Peyer's patch (tissue), 4 donors: ENCODE results near the gene GAS7. TPM values are rescaled to one million over a fixed set of nuclear protein-coding genes. Genes with fewer than 3 reads are reported as not detected.

Experiments used
- DNase-seq, 3 donors: peaks; one replicate each; pipeline ENCODE4 v3.0.0-alpha.2; 2017 to 2019
- H3K27ac ChIP-seq, 4 donors: fragments of 200-600 bp; sonication (generic); one replicate each; pipeline ENCODE4 v1.5.1; 2016 to 2019
- H3K27me3 ChIP-seq, 2 donors: fragments of 200-600 bp; sonication (generic); one replicate each; pipeline ENCODE4 v1.5.1; 2019
- H3K36me3 ChIP-seq, 3 donors: fragments of 200-600 bp; sonication (generic); one replicate each; pipeline ENCODE4 v1.5.1; 2016 to 2019
- H3K4me1 ChIP-seq, 4 donors: fragments of 200-600 bp; sonication (generic); one replicate each; pipeline ENCODE4 v1.5.1; 2016 to 2019
- H3K4me3 ChIP-seq, 4 donors: fragments of 200-600 bp; sonication (generic); 1 replicate in 3 of 4; 2 replicates in 1 of 4; pipeline ENCODE4 v1.5.1; 2016 to 2019; ENCODE audit warnings: mild to moderate bottlenecking in 1 of 4
- H3K9me3 ChIP-seq, 4 donors: fragments of 200-600 bp; sonication (generic); one replicate each; pipeline ENCODE4 v1.5.1; 2016 to 2019; ENCODE audit warnings: mild to moderate bottlenecking in 1 of 4
- POLR2A ChIP-seq, 2 donors: fragments of 450-650 bp; IDR thresholded peaks; one replicate each; pipeline ENCODE4 v1.5.1; 2017; ENCODE audit warnings: antibody characterized with exemption in 2 of 2, mild to moderate bottlenecking in 2 of 2, moderate library complexity in 2 of 2
- total RNA-seq, 4 donors: library from RNA; depleted of rRNA; stranded (reverse); fragments of >200 nt; gene quantifications; one replicate each; pipeline ENCODE4 v1.1.0, GENCODE V29; 2016
- TF ChIP-seq, protein P1 (sequence below), 6 experiments: fragments of 450-650 bp in 4 of 6; fragments of 200-600 bp in 2 of 6; sonication (generic) in 1 of 6; IDR thresholded peaks; one replicate each; pipeline ENCODE4 v1.5.1; 2017 to 2019; ENCODE audit warnings: antibody characterized with exemption in 6 of 6, mild to moderate bottlenecking in 3 of 6, moderate library complexity in 1 of 6

Gene GAS7
- total RNA-seq, 4 donors from 2014 or later = 6.8 to 104 (median 27.6) TPM

DNA sequence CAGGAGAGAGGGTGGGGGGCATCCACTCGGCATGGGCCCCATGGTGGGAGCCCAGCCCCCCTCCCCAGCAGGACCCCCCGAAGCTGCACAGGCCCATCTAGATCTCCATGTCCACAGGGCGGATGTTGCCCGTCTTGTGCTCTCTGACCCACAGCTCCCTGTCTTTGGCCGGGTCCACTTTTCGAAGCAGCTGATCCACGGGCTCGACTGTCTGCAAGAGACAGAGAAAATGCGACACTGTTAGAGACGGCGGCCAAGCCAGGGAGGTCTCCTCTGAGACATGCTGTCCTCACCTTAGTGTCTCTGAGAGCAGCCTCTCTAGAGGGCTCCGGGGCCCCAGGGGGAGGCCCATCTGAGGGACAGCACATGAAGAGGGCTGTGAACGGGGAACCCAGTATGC, 281.3 kb downstream of the GAS7 start:
- DNase-seq = no peak
- TF ChIP-seq, protein P1, sequence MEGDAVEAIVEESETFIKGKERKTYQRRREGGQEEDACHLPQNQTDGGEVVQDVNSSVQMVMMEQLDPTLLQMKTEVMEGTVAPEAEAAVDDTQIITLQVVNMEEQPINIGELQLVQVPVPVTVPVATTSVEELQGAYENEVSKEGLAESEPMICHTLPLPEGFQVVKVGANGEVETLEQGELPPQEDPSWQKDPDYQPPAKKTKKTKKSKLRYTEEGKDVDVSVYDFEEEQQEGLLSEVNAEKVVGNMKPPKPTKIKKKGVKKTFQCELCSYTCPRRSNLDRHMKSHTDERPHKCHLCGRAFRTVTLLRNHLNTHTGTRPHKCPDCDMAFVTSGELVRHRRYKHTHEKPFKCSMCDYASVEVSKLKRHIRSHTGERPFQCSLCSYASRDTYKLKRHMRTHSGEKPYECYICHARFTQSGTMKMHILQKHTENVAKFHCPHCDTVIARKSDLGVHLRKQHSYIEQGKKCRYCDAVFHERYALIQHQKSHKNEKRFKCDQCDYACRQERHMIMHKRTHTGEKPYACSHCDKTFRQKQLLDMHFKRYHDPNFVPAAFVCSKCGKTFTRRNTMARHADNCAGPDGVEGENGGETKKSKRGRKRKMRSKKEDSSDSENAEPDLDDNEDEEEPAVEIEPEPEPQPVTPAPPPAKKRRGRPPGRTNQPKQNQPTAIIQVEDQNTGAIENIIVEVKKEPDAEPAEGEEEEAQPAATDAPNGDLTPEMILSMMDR (IDR thresholded peaks at IDR 0.05) = no peak
- no peak for TF ChIP-seq POLR2A (IDR thresholded peaks at IDR 0.05)
- H3K4me3 ChIP-seq = no peak overlapping the region
- no peaks in the 10 kb centered on the region for H3K27me3 ChIP-seq
- peaks cover 0 to 7% (median 0%) of the 10 kb centered on the region in 3 donors for H3K36me3 ChIP-seq
- H3K27ac ChIP-seq = no peak overlapping the region
- H3K4me1 ChIP-seq = no peaks in the 10 kb centered on the region
- no peaks in the 10 kb centered on the region for H3K9me3 ChIP-seq

DNA sequence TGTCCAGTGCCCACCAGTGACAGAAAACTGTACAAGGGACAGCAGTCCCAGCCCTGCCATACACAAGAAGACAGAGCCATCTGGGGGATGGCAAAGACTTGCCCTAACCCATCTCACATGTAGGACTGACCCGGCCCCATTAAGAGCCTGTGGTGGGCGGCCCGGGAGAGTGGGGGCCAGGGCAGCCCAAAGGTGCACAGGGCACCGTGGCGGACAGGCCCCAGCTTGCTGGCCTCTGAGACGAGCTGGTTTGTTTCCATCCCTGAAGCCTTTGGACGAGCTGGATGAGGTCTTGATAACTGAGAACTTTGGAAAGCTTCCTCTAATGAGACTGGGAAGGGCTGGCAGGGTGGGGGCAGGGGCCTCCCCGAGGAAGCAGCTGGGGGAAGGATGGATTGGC, 282.3 kb downstream of the GAS7 start:
- peaks cover 0 to 7% (median 0%) of the 10 kb centered on the region in 3 donors for H3K36me3 ChIP-seq
- no peak overlapping the region for H3K4me3 ChIP-seq
- H3K4me1 ChIP-seq = no peaks in the 10 kb centered on the region
- no peaks in the 10 kb centered on the region for H3K9me3 ChIP-seq
- H3K27me3 ChIP-seq = no peaks in the 10 kb centered on the region
- no peak for DNase-seq
- TF ChIP-seq, protein P1 (IDR thresholded peaks at IDR 0.05) = no peak
- TF ChIP-seq POLR2A (IDR thresholded peaks at IDR 0.05) = no peak
- H3K27ac ChIP-seq = no peak overlapping the region

DNA sequence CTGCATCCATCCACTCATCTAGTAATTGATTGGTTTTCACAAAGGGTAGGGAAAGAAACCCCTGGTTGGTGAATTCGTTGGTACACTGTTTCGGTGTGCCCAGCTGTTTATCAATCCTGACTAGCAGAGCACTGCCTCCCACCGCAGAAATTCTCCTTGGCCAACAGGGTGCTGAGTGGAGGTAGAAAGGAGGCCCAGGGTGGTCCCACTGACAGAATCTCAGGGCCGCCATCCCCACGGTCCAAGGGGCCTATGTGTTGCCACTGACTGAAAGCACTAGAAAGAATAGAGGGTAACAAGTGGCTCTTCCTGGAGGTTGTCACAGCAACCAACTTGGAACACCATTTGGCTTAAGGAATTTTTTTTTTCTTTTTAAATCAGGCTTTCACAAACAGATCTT, 284.9 kb downstream of the GAS7 start:
- Histone ChIP-seq H3K4me1 (no peaks in the 10 kb centered on the region), H3K9me3 (no peaks in the 10 kb centered on the region), H3K4me3 (no peak overlapping the region), H3K36me3 (peaks cover 0 to 7% (median 0%) of the 10 kb centered on the region in 3 donors), H3K27me3 (no peaks in the 10 kb centered on the region), H3K27ac (no peak overlapping the region)
- TF ChIP-seq POLR2A (IDR thresholded peaks at IDR 0.05) = no peak
- no peak for DNase-seq

DNA sequence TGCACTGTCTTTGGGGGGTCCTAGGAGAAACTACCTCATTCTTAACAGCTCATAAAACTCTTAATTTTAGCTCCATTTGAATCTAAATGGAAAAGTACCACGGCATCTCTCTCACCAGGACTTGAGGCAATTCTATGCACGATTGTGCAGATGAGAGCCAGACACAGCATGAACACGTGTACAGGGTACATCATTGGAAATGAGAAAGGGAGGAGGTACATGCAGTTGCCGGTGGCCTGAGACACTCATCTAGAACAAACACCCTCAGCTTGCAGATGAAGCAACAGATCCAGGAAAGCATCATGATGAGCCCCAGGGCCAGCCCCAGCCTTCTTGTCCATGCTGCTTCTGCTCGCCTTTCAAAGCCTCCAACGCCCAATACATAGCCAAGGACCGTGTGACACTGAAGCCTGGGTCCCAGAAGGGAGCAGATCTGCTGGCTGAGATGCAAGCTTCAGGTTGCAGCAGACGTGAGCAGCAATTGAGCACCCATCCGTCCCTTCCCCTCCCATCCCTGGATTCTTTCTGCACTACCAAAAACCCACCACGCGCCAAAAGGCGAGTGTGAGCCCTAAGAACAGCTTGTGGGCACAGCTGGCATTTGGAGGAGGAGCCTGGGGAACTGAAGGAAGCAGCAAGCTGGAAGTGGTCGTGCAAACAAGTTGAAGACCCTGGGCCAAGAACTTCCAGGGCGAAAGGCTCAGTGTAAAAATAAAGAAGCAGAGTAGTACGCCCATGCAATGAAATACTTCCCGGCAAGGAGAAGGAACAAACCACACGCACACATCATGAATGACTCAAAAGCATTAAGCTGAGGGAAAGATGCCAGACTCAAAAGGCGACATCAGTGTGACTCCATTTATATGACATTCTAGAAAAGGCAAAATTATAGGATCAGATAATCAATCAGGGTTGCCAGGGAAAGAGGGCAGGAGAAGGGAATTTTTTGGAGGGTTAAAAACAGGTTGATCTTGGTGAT, 286.0 kb downstream of the GAS7 start:
- H3K27me3 ChIP-seq = no peaks in the 10 kb centered on the region
- peaks cover 0 to 7% (median 0%) of the 10 kb centered on the region in 3 donors for H3K36me3 ChIP-seq
- no peak overlapping the region for H3K27ac ChIP-seq
- H3K4me1 ChIP-seq = no peaks in the 10 kb centered on the region
- TF ChIP-seq, protein P1 (IDR thresholded peaks at IDR 0.05) = no peak
- no peak for TF ChIP-seq POLR2A (IDR thresholded peaks at IDR 0.05)
- H3K9me3 ChIP-seq = no peaks in the 10 kb centered on the region
- DNase-seq = no peak
- no peak overlapping the region for H3K4me3 ChIP-seq

DNA sequence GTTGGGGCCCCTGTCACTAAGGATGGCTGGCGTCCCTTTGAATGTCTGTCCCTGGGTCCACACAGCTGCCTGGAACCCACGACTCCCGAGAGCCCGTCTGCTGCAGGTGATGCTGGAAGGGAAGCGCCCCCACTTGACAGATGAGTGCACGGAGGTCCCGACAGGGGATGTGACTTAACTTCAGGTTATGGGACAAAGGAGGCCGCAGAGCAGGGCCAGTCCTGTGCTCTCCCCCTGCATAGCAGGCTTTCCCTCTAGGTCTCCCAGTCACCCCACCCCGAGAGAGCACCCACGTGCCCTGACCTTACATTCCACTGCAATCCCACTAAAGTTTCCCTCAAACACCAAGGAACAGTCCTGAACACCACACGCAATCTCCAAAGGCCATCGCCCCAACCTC, 287.3 kb downstream of the GAS7 start:
- no peak for TF ChIP-seq POLR2A (IDR thresholded peaks at IDR 0.05)
- TF ChIP-seq, protein P1 (IDR thresholded peaks at IDR 0.05) = no peak
- H3K27me3 ChIP-seq = no peaks in the 10 kb centered on the region
- H3K36me3 ChIP-seq = peaks cover 0 to 7% (median 0%) of the 10 kb centered on the region in 3 donors
- H3K9me3 ChIP-seq = no peaks in the 10 kb centered on the region
- no peaks in the 10 kb centered on the region for H3K4me1 ChIP-seq
- no peak overlapping the region for H3K4me3 ChIP-seq
- H3K27ac ChIP-seq = no peak overlapping the region
- DNase-seq = no peak

DNA sequence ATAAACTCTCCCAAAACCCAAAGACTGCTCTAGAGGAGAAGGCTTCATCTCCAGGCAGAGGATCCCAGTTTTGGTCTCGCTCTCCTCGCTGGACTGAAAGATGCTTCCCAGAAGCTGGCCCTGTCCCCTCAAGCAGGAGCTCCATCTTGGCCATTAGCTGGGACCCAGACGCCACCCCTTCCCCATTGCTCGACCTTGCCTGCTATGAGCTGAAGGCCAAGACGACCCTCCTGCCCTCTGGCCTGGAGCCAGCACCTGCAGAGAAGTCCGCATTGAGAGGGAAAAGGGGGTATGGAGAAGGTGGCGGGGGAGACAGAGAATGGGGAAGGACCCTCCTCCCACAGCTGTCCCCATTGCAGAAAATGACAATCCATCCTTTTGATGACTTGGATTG, 289.8 kb downstream of the GAS7 start:
- H3K4me1 ChIP-seq = no peaks in the 10 kb centered on the region
- DNase-seq = no peak
- TF ChIP-seq POLR2A (IDR thresholded peaks at IDR 0.05) = no peak
- TF ChIP-seq, protein P1 (IDR thresholded peaks at IDR 0.05) = no peak
- H3K4me3 ChIP-seq = no peak overlapping the region
- H3K36me3 ChIP-seq = no peaks in the 10 kb centered on the region
- H3K27me3 ChIP-seq = no peaks in the 10 kb centered on the region
- H3K27ac ChIP-seq = no peak overlapping the region
- no peaks in the 10 kb centered on the region for H3K9me3 ChIP-seq
